ENCODE measurements around the gene LAMA5.

- TF ChIP-seq POLR2A (IDR thresholded peaks at IDR 0.05) (no peak), CTCF (IDR thresholded peaks at IDR 0.05) (no peak), POLR2AphosphoS5 (IDR thresholded peaks at IDR 0.05) (no peak)
Measured at GRCh38 chr20:62374331-62375152, 7.4 kb upstream of the LAMA5 start.

All from breast epithelium (tissue), 3 donors.